ENCODE results near the gene TMEM201.

DNA sequence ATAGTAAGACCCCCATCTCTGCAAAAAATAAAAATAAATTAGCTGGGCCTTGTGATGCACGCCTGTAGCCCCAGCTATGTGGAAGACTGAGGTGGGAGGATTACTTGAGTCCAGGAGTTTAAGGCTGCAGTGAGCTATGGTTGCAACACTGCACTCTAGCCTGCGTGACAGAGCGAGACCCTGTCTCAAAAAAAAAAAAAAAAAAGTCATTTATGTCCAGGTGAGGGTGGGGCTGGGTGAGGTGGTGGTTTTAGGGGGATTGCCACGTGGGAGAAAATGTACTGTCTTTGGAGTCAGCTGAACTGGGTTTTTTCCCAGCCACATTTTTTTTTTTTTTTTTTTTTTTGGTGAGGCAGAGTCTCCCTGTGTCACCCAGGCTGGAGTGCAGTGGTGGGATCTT is 69.5 kb downstream of the TMEM201 start:
- no peak for TF ChIP-seq POLR2A (IDR thresholded peaks at IDR 0.05; ENCODE audit: low read length)
- TF ChIP-seq GATA1 (IDR thresholded peaks at IDR 0.05; ENCODE audit: low read depth, low read length), result no peak
